Measurements from ENCODE around the gene C3orf18. TPM values are rescaled to one million over a fixed set of nuclear protein-coding genes. Genes with fewer than 3 reads are reported as not detected.

Gene C3orf18
- total RNA-seq, 2 experiments from 2014 or later = 16.7 to 17.0 TPM

- Mint-ChIP-seq H3K4me3 (no peak overlapping the region), H3K27me3 (no peaks in the 10 kb centered on the region), H3K27ac (no peak overlapping the region), H3K36me3 (no peaks in the 10 kb centered on the region), H3K4me1 (ENCODE audit: low read depth) (no peaks in the 10 kb centered on the region), H3K9me3 (no peaks in the 10 kb centered on the region)
- ChIA-PET CTCF (interaction anchor here (0.8 to 3.3 kb wide), 13 partner anchors 9 to 823 kb away, joined by 3 to 17 read pairs (median 4); partner anchors contain the start of genes C3orf18 and MAPKAPK3), POLR2A (no interaction called here)
- intact Hi-C loops (cut with micrococcal nuclease) = loop anchor here (5.0 kb wide), 1 partner anchor 182 kb away; no protein-coding TSS in a partner anchor
- no peak for DNase-seq
Measured at GRCh38 chr3:50549226-50549625, 18.3 kb downstream of the C3orf18 start.

- no peak for DNase-seq
- CTCF ChIA-PET = no interaction called here
- POLR2A ChIA-PET = no interaction called here
- Mint-ChIP-seq H3K36me3 (no peaks in the 10 kb centered on the region), H3K27me3 (no peaks in the 10 kb centered on the region), H3K4me3 (no peak overlapping the region), H3K9me3 (no peaks in the 10 kb centered on the region), H3K4me1 (ENCODE audit: low read depth) (no peaks in the 10 kb centered on the region), H3K27ac (no peak overlapping the region)
- intact Hi-C loops (cut with micrococcal nuclease) = loop anchor here (5.0 kb wide), 1 partner anchor 178 kb away; no protein-coding TSS in a partner anchor
Measured at GRCh38 chr3:50545781-50546180, 21.8 kb downstream of the C3orf18 start.

GRCh38 chr3:50542177-50543034 lies 25.1 kb downstream of the C3orf18 start:
- ChIA-PET CTCF (interaction anchor here (0.5 to 4.5 kb wide), 55 partner anchors 9 to 870 kb away, joined by 3 to 31 read pairs (median 4); partner anchors contain the start of genes C3orf18, CACNA2D2, CISH and CYB561D2), POLR2A (interaction anchor here (0.6 kb wide), 1 partner anchor 69 kb away, joined by 3 read pairs; the partner anchor contains the start of gene CISH)
- no peaks in the 10 kb centered on the region for H3K27me3 Mint-ChIP-seq
- peak; percentile 72 for DNase-seq
- no peak overlapping the region for H3K4me3 Mint-ChIP-seq
- H3K9me3 Mint-ChIP-seq = no peaks in the 10 kb centered on the region
- intact Hi-C loops (cut with micrococcal nuclease) = loop anchor here (1.0 kb wide), 3 partner anchors 23 to 195 kb away; no protein-coding TSS in a partner anchor
- H3K36me3 Mint-ChIP-seq = no peaks in the 10 kb centered on the region
- no peaks in the 10 kb centered on the region for H3K4me1 Mint-ChIP-seq (ENCODE audit: low read depth)
- H3K27ac Mint-ChIP-seq = no peak overlapping the region

- no peak overlapping the region for H3K27ac Mint-ChIP-seq
- intact Hi-C loops (cut with micrococcal nuclease) = no loop called here
- CTCF ChIA-PET = interaction anchor here (0.8 to 1.8 kb wide), 5 partner anchors 10 to 101 kb away, joined by 3 to 4 read pairs (median 4); no protein-coding TSS in a partner anchor
Measured at GRCh38 chr3:50539356-50540286, 27.9 kb downstream of the C3orf18 start.

GRCh38 chr3:50537421-50538129 lies 30.0 kb downstream of the C3orf18 start:
- no peaks in the 10 kb centered on the region for H3K4me1 Mint-ChIP-seq (ENCODE audit: low read depth)
- no peak overlapping the region for H3K4me3 Mint-ChIP-seq
- H3K27ac Mint-ChIP-seq = no peak overlapping the region
- H3K9me3 Mint-ChIP-seq = no peaks in the 10 kb centered on the region
- ChIA-PET CTCF (interaction anchor here (0.7 kb wide), 1 partner anchor 12 kb away, joined by 3 read pairs; no protein-coding TSS in a partner anchor), POLR2A (interaction anchor here (0.6 kb wide), 1 partner anchor 24 kb away, joined by 3 read pairs; no protein-coding TSS in a partner anchor)
- H3K36me3 Mint-ChIP-seq = no peaks in the 10 kb centered on the region
- no peak for DNase-seq
- H3K27me3 Mint-ChIP-seq = peaks cover 4% of the 10 kb centered on the region
- intact Hi-C loops (cut with micrococcal nuclease) = no loop called here

More at GRCh38 chr3:50539356-50540286, 27.9 kb downstream of the C3orf18 start:
- Mint-ChIP-seq H3K36me3 (no peaks in the 10 kb centered on the region), H3K4me1 (ENCODE audit: low read depth) (no peaks in the 10 kb centered on the region), H3K27me3 (peaks cover 2% of the 10 kb centered on the region), H3K9me3 (no peaks in the 10 kb centered on the region), H3K4me3 (no peak overlapping the region)
- DNase-seq = no peak
- POLR2A ChIA-PET = no interaction called here

GRCh38 chr3:50536471-50537180 lies 30.9 kb downstream of the C3orf18 start:
- ChIA-PET POLR2A (no interaction called here), CTCF (interaction anchor here (0.7 kb wide), 1 partner anchor 13 kb away, joined by 3 read pairs; no protein-coding TSS in a partner anchor)
- no peak overlapping the region for H3K4me3 Mint-ChIP-seq
- no peak for DNase-seq
- H3K36me3 Mint-ChIP-seq = no peaks in the 10 kb centered on the region
- H3K4me1 Mint-ChIP-seq (ENCODE audit: low read depth) = no peaks in the 10 kb centered on the region
- H3K27ac Mint-ChIP-seq = no peak overlapping the region
- peaks cover 6% of the 10 kb centered on the region for H3K27me3 Mint-ChIP-seq
- H3K9me3 Mint-ChIP-seq = no peaks in the 10 kb centered on the region
- intact Hi-C loops (cut with micrococcal nuclease) = no loop called here

GRCh38 chr3:50534681-50535330 lies 32.7 kb downstream of the C3orf18 start:
- ChIA-PET CTCF (no interaction called here), POLR2A (no interaction called here)
- Mint-ChIP-seq H3K27ac (no peak overlapping the region), H3K4me1 (ENCODE audit: low read depth) (no peaks in the 10 kb centered on the region), H3K4me3 (no peak overlapping the region), H3K36me3 (no peaks in the 10 kb centered on the region), H3K9me3 (no peaks in the 10 kb centered on the region), H3K27me3 (peaks cover 7% of the 10 kb centered on the region)
- intact Hi-C loops (cut with micrococcal nuclease) = no loop called here
- no peak for DNase-seq

- no peaks in the 10 kb centered on the region for H3K36me3 Mint-ChIP-seq
- H3K27ac Mint-ChIP-seq = no peak overlapping the region
- H3K4me1 Mint-ChIP-seq (ENCODE audit: low read depth) = no peaks in the 10 kb centered on the region
- H3K9me3 Mint-ChIP-seq = no peaks in the 10 kb centered on the region
- POLR2A ChIA-PET = interaction anchor here (0.6 kb wide), 1 partner anchor 193 kb away, joined by 3 read pairs; the partner anchor contains the start of gene RASSF1
- no peak overlapping the region for H3K4me3 Mint-ChIP-seq
- intact Hi-C loops (cut with micrococcal nuclease) = no loop called here
- H3K27me3 Mint-ChIP-seq = peaks cover 9% of the 10 kb centered on the region
- DNase-seq = no peak
- CTCF ChIA-PET = no interaction called here
Measured at GRCh38 chr3:50533807-50534461, 33.6 kb downstream of the C3orf18 start.

- CTCF ChIA-PET = no interaction called here
- Mint-ChIP-seq H3K4me1 (ENCODE audit: low read depth) (no peaks in the 10 kb centered on the region), H3K4me3 (no peak overlapping the region), H3K36me3 (no peaks in the 10 kb centered on the region), H3K27ac (no peak overlapping the region), H3K9me3 (no peaks in the 10 kb centered on the region), H3K27me3 (peaks cover 9% of the 10 kb centered on the region)
- intact Hi-C loops (cut with micrococcal nuclease) = no loop called here
- POLR2A ChIA-PET = no interaction called here
- no peak for DNase-seq
Measured at GRCh38 chr3:50533316-50533715, 34.2 kb downstream of the C3orf18 start.

- POLR2A ChIA-PET = no interaction called here
- Mint-ChIP-seq H3K9me3 (no peaks in the 10 kb centered on the region), H3K36me3 (no peaks in the 10 kb centered on the region), H3K27me3 (peaks cover 9% of the 10 kb centered on the region), H3K4me3 (no peak overlapping the region), H3K27ac (no peak overlapping the region), H3K4me1 (ENCODE audit: low read depth) (no peaks in the 10 kb centered on the region)
- intact Hi-C loops (cut with micrococcal nuclease) = no loop called here
- CTCF ChIA-PET = interaction anchor here (1.7 kb wide), 1 partner anchor 10 kb away, joined by 6 read pairs; no protein-coding TSS in a partner anchor
- no peak for DNase-seq
Measured at GRCh38 chr3:50532062-50532705, 35.4 kb downstream of the C3orf18 start.

Measured in activated CD4-positive, alpha-beta memory T cell treated with anti-CD3 and anti-CD28 coated beads for 36 hours (primary cell).